ENCODE results near the gene CREBRF. TPM values are rescaled to one million over a fixed set of nuclear protein-coding genes. Genes with fewer than 3 reads are reported as not detected.
"Not testable (repeated sequence)": the region's sequence is repeated elsewhere in the genome, so short reads cannot be mapped to it uniquely, and the experiment has no call there.

Gene CREBRF
- total and polyA plus RNA-seq, 4 donors, result 6.6 to 61.1 (median 22.8) TPM

DNA sequence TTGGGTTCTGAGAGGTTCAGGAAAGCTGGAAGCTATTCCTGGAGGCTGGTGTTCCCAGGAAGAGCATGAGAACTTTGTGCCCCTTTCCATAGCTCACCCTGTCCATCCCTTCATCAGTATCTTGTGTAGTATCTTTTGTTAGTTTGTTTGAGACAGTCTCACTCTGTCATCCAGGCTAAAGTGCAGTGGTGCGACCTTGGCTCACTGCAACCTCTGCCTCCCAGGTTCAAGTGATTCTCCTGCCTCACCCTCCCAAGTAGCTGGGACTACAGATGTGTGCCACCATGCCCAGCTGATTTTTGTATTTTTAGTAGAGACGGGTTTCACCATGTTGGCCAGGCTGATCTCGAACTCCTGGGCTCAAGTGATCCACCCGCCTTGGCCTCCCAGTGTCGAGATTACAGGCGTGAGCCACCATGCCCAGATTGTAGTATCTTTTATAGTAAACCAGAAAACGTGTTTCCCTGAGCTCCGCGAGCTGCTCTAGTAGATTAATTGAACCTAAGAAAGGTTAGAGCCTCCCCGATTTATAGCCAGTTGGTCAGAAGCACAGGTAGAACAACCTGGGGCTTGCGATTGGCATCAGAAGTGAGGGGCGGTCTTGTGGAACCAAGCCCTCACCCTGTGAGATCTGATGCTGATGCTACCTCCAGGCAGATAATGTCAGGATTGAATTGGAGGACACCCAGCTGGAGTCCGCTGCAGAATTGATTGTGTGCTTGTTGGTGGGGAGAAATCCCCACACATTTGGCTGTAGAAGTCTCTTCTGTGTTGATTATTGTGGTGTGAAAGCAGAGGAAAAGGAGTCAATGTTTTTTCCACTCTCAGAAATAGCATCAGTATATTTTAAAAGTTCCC lies 40.3 kb upstream of the CREBRF start:
- intact Hi-C loops (cut with DNase I), result loop anchor here in 1 of 2 donors (2.0 kb wide), 1 partner anchor 41 kb away; the partner anchor contains the start of gene CREBRF
- H3K9me3 ChIP-seq (ENCODE audit: control insufficient read depth, low read length), result no peaks in the 10 kb centered on the region
- no peaks in the 10 kb centered on the region for H3K27me3 ChIP-seq (ENCODE audit: control insufficient read depth in 1 of 2, insufficient read depth in 2 of 2, low read length in 1 of 2)
- WGBS, 2 donors, result 78 to 82% methylated on average over 13 of the region's 13 CpGs
- no peak overlapping the region for H3K4me3 ChIP-seq (ENCODE audit: low read length in 2 of 2)
- no peaks in the 10 kb centered on the region for H3K36me3 ChIP-seq (ENCODE audit: control insufficient read depth in 1 of 2, insufficient read depth in 2 of 2, low read length in 1 of 2)
- H3K4me1 ChIP-seq (ENCODE audit: control insufficient read depth in 1 of 2, insufficient read depth in 2 of 2, low read length in 2 of 2), result peaks cover 0 to 3% of the 10 kb centered on the region in 2 donors
- no peak for ATAC-seq (ENCODE audit: low FRiP score)
- H3K27ac ChIP-seq (ENCODE audit: low read depth in 1 of 2, low read length in 2 of 2), result peak overlapping the region; percentile 7 to 73
- no peak for DNase-seq

DNA sequence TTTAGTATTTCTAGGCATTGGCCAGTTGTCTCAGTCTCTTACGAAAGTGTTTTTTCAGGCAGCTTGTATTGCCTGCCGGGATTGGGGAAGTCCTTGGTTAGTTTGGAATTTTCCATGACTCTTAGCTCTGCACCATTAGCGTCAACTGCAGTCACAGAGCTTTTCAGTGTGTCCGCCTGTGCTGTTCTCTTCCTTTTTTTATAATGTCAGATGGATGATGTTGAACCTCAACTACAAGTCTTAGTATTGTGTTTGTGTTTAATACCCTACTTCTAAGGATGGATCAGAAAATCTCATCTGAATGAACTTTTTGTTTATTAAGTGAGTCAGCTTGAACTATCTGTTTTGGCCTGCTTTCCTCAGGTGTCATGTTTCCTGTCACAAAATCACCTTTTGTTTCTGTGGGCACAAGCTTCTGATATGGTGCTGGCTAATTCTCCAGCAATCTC lies 39.5 kb upstream of the CREBRF start:
- Histone ChIP-seq H3K4me3 (ENCODE audit: low read length in 2 of 2) (no peak overlapping the region), H3K9me3 (ENCODE audit: control insufficient read depth, low read length) (no peaks in the 10 kb centered on the region), H3K27me3 (ENCODE audit: control insufficient read depth in 1 of 2, insufficient read depth in 2 of 2, low read length in 1 of 2) (no peaks in the 10 kb centered on the region), H3K27ac (ENCODE audit: low read depth in 1 of 2, low read length in 2 of 2) (peak overlapping the region; percentile 68 to 76), H3K36me3 (ENCODE audit: control insufficient read depth in 1 of 2, insufficient read depth in 2 of 2, low read length in 1 of 2) (no peaks in the 10 kb centered on the region), H3K4me1 (ENCODE audit: control insufficient read depth in 1 of 2, insufficient read depth in 2 of 2, low read length in 2 of 2) (peaks cover 0 to 3% of the 10 kb centered on the region in 2 donors)
- DNase-seq (no peak), ATAC-seq (ENCODE audit: low FRiP score) (peak; percentile 88)
- intact Hi-C loops (cut with DNase I), result loop anchor here in 1 of 2 donors (2.0 kb wide), 1 partner anchor 40 kb away; the partner anchor contains the start of gene CREBRF
- 1 to 3% methylated on average over 4 of the region's 4 CpGs for WGBS, 2 donors

DNA sequence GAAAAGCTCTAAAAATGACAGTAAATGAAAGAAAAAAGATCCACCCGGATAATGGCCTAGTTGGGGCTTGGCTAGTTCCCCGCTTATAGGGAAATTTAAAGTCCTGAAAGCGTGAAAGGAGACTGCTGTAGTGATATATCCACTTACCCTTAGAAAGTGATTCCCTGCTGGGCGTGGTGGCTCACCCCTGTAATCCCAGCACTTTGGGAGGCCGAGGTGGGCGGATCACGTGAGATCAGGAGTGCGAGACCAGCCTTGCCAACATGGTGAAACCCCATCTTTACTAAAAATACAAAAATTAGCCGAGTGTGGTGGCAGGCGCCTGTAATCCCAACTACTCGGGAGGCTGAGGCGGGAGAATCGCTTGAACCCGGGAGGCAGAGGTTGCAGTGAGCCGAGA lies 39.1 kb upstream of the CREBRF start:
- H3K9me3 ChIP-seq (ENCODE audit: control insufficient read depth, low read length); H3K4me1 ChIP-seq (ENCODE audit: control insufficient read depth in 1 of 2, insufficient read depth in 2 of 2, low read length in 2 of 2); H3K36me3 ChIP-seq (ENCODE audit: control insufficient read depth in 1 of 2, insufficient read depth in 2 of 2, low read length in 1 of 2); H3K4me3 ChIP-seq (ENCODE audit: low read length in 2 of 2); DNase-seq; H3K27me3 ChIP-seq (ENCODE audit: control insufficient read depth in 1 of 2, insufficient read depth in 2 of 2, low read length in 1 of 2); ATAC-seq (ENCODE audit: low FRiP score): not testable (repeated sequence)
- WGBS, 2 donors, result 94 to 96% methylated on average over 15 of the region's 15 CpGs
- H3K27ac ChIP-seq (ENCODE audit: low read depth in 1 of 2, low read length in 2 of 2), result peak overlapping the region; percentile 68 to 76
- intact Hi-C loops (cut with DNase I), result loop anchor here in 1 of 2 donors (2.0 kb wide), 1 partner anchor 40 kb away; the partner anchor contains the start of gene CREBRF

GRCh38 chr5:173018358-173018757 lies 37.8 kb upstream of the CREBRF start:
- intact Hi-C loops (cut with DNase I), result no loop called here
- ATAC-seq (ENCODE audit: low FRiP score) (no peak), DNase-seq (no peak)
- Histone ChIP-seq H3K4me3 (ENCODE audit: low read length in 2 of 2) (no peak overlapping the region), H3K36me3 (ENCODE audit: control insufficient read depth in 1 of 2, insufficient read depth in 2 of 2, low read length in 1 of 2) (no peaks in the 10 kb centered on the region), H3K4me1 (ENCODE audit: control insufficient read depth in 1 of 2, insufficient read depth in 2 of 2, low read length in 2 of 2) (peaks cover 0 to 3% of the 10 kb centered on the region in 2 donors), H3K9me3 (ENCODE audit: control insufficient read depth, low read length) (no peaks in the 10 kb centered on the region), H3K27me3 (ENCODE audit: control insufficient read depth in 1 of 2, insufficient read depth in 2 of 2, low read length in 1 of 2) (no peaks in the 10 kb centered on the region), H3K27ac (ENCODE audit: low read depth in 1 of 2, low read length in 2 of 2) (no peak overlapping the region)
- 93 to 95% methylated on average over 4 of the region's 4 CpGs for WGBS, 2 donors

GRCh38 chr5:173020154-173020581 lies 36.0 kb upstream of the CREBRF start:
- WGBS, 2 donors, result 57 to 66% methylated on average over 5 of the region's 5 CpGs
- DNase-seq, result no peak
- Histone ChIP-seq H3K4me1 (ENCODE audit: control insufficient read depth in 1 of 2, insufficient read depth in 2 of 2, low read length in 2 of 2) (peaks cover 0 to 3% of the 10 kb centered on the region in 2 donors), H3K4me3 (ENCODE audit: low read length in 2 of 2) (no peak overlapping the region), H3K36me3 (ENCODE audit: control insufficient read depth in 1 of 2, insufficient read depth in 2 of 2, low read length in 1 of 2) (no peaks in the 10 kb centered on the region), H3K27ac (ENCODE audit: low read depth in 1 of 2, low read length in 2 of 2) (peak overlapping the region in 1 of 2 donors; percentile 50), H3K9me3 (ENCODE audit: control insufficient read depth, low read length) (no peaks in the 10 kb centered on the region), H3K27me3 (ENCODE audit: control insufficient read depth in 1 of 2, insufficient read depth in 2 of 2, low read length in 1 of 2) (no peaks in the 10 kb centered on the region)
- no peak for ATAC-seq (ENCODE audit: low FRiP score)
- intact Hi-C loops (cut with DNase I), result no loop called here

- intact Hi-C loops (cut with DNase I), result no loop called here
- Histone ChIP-seq H3K4me1 (ENCODE audit: control insufficient read depth in 1 of 2, insufficient read depth in 2 of 2, low read length in 2 of 2) (no peaks in the 10 kb centered on the region), H3K9me3 (ENCODE audit: control insufficient read depth, low read length) (no peaks in the 10 kb centered on the region), H3K27me3 (ENCODE audit: control insufficient read depth in 1 of 2, insufficient read depth in 2 of 2, low read length in 1 of 2) (no peaks in the 10 kb centered on the region), H3K4me3 (ENCODE audit: low read length in 2 of 2) (no peak overlapping the region), H3K36me3 (ENCODE audit: control insufficient read depth in 1 of 2, insufficient read depth in 2 of 2, low read length in 1 of 2) (no peaks in the 10 kb centered on the region), H3K27ac (ENCODE audit: low read depth in 1 of 2, low read length in 2 of 2) (peak overlapping the region in 1 of 2 donors; percentile 75)
- ATAC-seq (ENCODE audit: low FRiP score), result no peak
- peak in 1 of 2 donors; percentile 65 for DNase-seq
- 51% methylated on average over 9 of the region's 9 CpGs for WGBS, 2 donors
Measured at GRCh38 chr5:173020643-173021042, 35.5 kb upstream of the CREBRF start.

DNA sequence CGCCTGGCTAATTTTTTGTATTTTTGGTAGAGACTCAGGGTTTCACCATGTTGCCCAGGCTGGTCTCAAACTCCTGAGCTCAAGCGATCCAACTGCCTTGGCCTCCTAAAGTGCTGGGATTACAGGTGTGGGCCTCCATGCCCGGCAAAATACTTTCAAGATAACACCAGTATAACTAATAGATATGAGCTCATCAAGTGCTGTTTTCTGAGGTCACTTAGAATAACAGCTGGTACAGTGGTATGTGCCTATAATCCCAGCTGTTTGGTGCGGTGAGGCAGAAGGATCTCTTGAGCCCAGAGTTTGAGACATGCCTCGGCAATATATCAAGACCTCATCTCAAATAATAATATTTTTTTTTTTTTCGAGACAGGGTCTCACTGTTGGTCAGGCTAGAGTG lies 30.5 kb upstream of the CREBRF start:
- H3K27ac ChIP-seq (ENCODE audit: low read depth in 1 of 2, low read length in 2 of 2), result no peak overlapping the region
- DNase-seq, result no peak
- no peak overlapping the region for H3K4me3 ChIP-seq (ENCODE audit: low read length in 2 of 2)
- H3K36me3 ChIP-seq (ENCODE audit: control insufficient read depth in 1 of 2, insufficient read depth in 2 of 2, low read length in 1 of 2), result no peaks in the 10 kb centered on the region
- H3K4me1 ChIP-seq (ENCODE audit: control insufficient read depth in 1 of 2, insufficient read depth in 2 of 2, low read length in 2 of 2), result peaks cover 3 to 4% of the 10 kb centered on the region in 2 donors
- no peaks in the 10 kb centered on the region for H3K9me3 ChIP-seq (ENCODE audit: control insufficient read depth, low read length)
- no peaks in the 10 kb centered on the region for H3K27me3 ChIP-seq (ENCODE audit: control insufficient read depth in 1 of 2, insufficient read depth in 2 of 2, low read length in 1 of 2)
- ATAC-seq (ENCODE audit: low FRiP score), result no peak
- intact Hi-C loops (cut with DNase I), result no loop called here
- 77 to 81% methylated on average over 6 of the region's 6 CpGs for WGBS, 2 donors

GRCh38 chr5:173027905-173028304 lies 28.2 kb upstream of the CREBRF start:
- intact Hi-C loops (cut with DNase I), result no loop called here
- Histone ChIP-seq H3K27me3 (ENCODE audit: control insufficient read depth in 1 of 2, insufficient read depth in 2 of 2, low read length in 1 of 2) (no peaks in the 10 kb centered on the region), H3K4me3 (ENCODE audit: low read length in 2 of 2) (no peak overlapping the region), H3K4me1 (ENCODE audit: control insufficient read depth in 1 of 2, insufficient read depth in 2 of 2, low read length in 2 of 2) (peaks cover 3 to 4% of the 10 kb centered on the region in 2 donors), H3K9me3 (ENCODE audit: control insufficient read depth, low read length) (no peaks in the 10 kb centered on the region), H3K36me3 (ENCODE audit: control insufficient read depth in 1 of 2, insufficient read depth in 2 of 2, low read length in 1 of 2) (no peaks in the 10 kb centered on the region), H3K27ac (ENCODE audit: low read depth in 1 of 2, low read length in 2 of 2) (no peak overlapping the region)
- 73 to 77% methylated on average over 7 of the region's 7 CpGs for WGBS, 2 donors
- DNase-seq (no peak), ATAC-seq (ENCODE audit: low FRiP score) (no peak)
